Lower lobe of right lung (tissue), 2 donors: Measurements from ENCODE around the gene RBBP4. TPM values are rescaled to one million over a fixed set of nuclear protein-coding genes. Genes with fewer than 3 reads are reported as not detected.

Source experiments
- ATAC-seq, 2 donors: fragments of 200-7000 bp; cut with Tn5 transposase; one replicate each; pipeline ENCODE4 v1.9.1; 2020 to 2022; ENCODE audit warnings: mild to moderate bottlenecking in 2 of 2, moderate library complexity in 2 of 2
- DNase-seq: peaks from one replicate; pipeline ENCODE4 v3.0.0-alpha.2; 2020
- H3K27ac ChIP-seq: fragments of 200-600 bp; one replicate; pipeline ENCODE4 v1.8.0; 2022
- H3K27me3 ChIP-seq: fragments of 200-600 bp; one replicate; pipeline ENCODE4 v1.8.0; 2022; ENCODE audit warnings: low read depth
- H3K36me3 ChIP-seq: fragments of 200-600 bp; one replicate; pipeline ENCODE4 v1.8.0; 2022; ENCODE audit warnings: mild to moderate bottlenecking
- H3K4me1 ChIP-seq: fragments of 200-600 bp; one replicate; pipeline ENCODE4 v1.8.0; 2022
- H3K4me3 ChIP-seq: fragments of 200-600 bp; one replicate; pipeline ENCODE4 v1.8.0; 2022; ENCODE audit warnings: mild to moderate bottlenecking
- H3K9me3 ChIP-seq: fragments of 200-600 bp; one replicate; pipeline ENCODE4 v1.8.0; 2022
- CTCF ChIP-seq: fragments of 200-600 bp; IDR thresholded peaks from one replicate; pipeline ENCODE4 v1.8.0; 2022; ENCODE audit warnings: antibody characterized with exemption, mild to moderate bottlenecking
- intact Hi-C: fragments of 100-400 bp; cut with DNase I; formaldehyde crosslinking; loops from one replicate; pipeline ENCODE4 v1.11.0; 2022
- total RNA-seq: library from RNA; stranded (reverse); fragmentation: NEBNext Ultra II Directional; extraction: Animal tissue kit (Norgen Biotek cat#: 25700); gene quantifications from one replicate; pipeline ENCODE4 v1.2.1, GENCODE V29; 2021
- donor health status: DM: no; HTN: yes; CAD: no; lungs with severe emphysema.

The RBBP4 gene
- total RNA-seq, 1 donor from 2014 or later: 155 TPM

DNA sequence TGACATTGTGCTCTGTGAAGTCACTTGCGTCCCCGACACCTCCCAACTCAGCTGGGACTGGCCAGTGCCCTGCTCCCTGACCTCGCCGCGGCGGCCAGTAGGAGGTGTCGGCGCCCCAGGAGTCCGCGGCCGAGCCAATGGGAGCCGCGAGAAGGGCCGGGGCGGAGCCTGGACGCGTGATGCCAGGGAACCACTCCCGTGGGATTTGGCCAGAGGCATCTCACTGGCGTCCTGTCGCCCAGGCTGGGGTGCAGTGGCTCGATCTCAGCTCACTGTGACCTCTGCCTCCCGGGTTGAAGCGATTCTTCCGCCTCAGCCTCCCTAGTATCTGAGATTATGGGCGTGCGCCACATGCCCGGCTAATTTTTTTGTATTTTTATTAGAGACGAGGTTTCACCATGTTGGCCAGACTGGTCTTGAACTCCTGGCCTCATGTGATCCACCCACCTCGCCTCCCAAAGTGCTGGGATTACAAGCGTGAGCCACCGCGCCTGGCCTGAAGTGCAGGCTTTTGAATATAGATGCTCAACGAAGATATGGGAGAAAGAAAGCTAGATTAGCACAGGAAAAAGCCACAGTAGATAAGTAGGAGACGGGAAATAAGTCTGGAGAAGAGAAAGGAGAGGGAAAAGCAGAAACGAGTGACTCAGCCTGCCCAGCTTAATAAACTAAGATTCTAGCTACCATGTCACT lies 38.7 kb upstream of the RBBP4 start:
- peak; percentile 54 for TF ChIP-seq CTCF
- H3K27me3 ChIP-seq: no peaks in the 10 kb centered on the region
- H3K4me1 ChIP-seq: peaks cover 14% of the 10 kb centered on the region
- H3K27ac ChIP-seq: peak overlapping the region; percentile 49
- peak; percentile 94 for DNase-seq
- ATAC-seq: peak; percentile 100
- no peaks in the 10 kb centered on the region for H3K9me3 ChIP-seq
- no peaks in the 10 kb centered on the region for H3K36me3 ChIP-seq
- H3K4me3 ChIP-seq: peak overlapping the region; percentile 62
- intact Hi-C loops: no loop called here

DNA sequence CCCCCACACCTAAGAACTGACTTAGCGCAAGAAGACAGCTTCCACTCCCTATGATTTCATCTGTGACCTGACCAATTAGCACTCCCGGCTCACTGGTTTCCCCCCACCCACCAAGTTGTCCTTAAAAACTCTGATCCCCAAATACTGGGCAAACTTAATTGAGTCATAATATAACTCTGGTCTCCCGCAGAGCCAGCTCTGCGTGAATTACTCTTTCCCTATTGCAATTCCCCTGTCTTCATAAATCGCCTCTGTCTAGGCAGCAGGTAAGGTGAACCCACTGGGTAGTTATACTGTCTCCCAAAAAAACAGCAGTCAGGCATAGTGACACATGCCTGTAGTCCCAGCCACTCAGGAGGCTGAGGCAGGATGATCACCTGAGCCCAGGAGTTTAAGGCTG lies 37.5 kb upstream of the RBBP4 start:
- no peaks in the 10 kb centered on the region for H3K36me3 ChIP-seq
- no peaks in the 10 kb centered on the region for H3K27me3 ChIP-seq
- TF ChIP-seq CTCF: no peak
- peaks cover 14% of the 10 kb centered on the region for H3K4me1 ChIP-seq
- DNase-seq (no peak), ATAC-seq (no peak)
- H3K4me3 ChIP-seq: no peak overlapping the region
- intact Hi-C loops: no loop called here
- H3K9me3 ChIP-seq: no peaks in the 10 kb centered on the region
- H3K27ac ChIP-seq: no peak overlapping the region

DNA sequence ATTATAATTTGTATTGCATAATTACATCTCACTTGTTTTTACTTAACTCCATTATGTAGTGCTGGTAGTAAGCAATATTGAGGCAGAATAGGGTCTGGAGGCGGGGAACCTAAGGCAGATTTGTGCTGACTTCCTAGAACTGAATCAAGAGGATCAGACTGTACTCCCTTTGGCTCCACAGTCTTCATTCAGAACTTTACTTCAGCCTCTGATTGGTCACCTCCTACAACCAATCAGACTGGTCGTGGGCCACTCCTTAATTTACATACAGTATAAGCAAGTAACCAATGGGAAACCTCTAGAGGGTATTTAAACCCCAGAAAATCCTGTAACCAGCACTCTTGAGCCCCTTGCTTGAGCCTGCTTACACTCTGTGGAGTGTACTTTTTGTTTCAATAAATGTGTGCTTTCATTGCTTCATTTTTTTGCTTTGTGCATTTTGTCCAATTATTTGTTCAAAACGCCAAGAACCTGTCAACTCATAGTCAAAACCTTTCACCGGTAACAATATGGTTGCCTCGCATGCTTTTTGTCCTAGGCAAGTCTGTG lies 32.3 kb upstream of the RBBP4 start:
- Histone ChIP-seq H3K27ac (no peak overlapping the region), H3K27me3 (no peaks in the 10 kb centered on the region), H3K4me3 (no peak overlapping the region), H3K9me3 (no peaks in the 10 kb centered on the region), H3K4me1 (no peaks in the 10 kb centered on the region), H3K36me3 (peaks cover 17% of the 10 kb centered on the region)
- DNase-seq (no peak), ATAC-seq (no peak)
- TF ChIP-seq CTCF: no peak
- intact Hi-C loops: no loop called here

GRCh38 chr1:32619701-32620485 lies 31.1 kb upstream of the RBBP4 start:
- H3K27ac ChIP-seq: no peak overlapping the region
- H3K36me3 ChIP-seq: peaks cover 26% of the 10 kb centered on the region
- no peaks in the 10 kb centered on the region for H3K4me1 ChIP-seq
- no peaks in the 10 kb centered on the region for H3K27me3 ChIP-seq
- TF ChIP-seq CTCF: no peak
- H3K9me3 ChIP-seq: no peaks in the 10 kb centered on the region
- ATAC-seq (no peak), DNase-seq (no peak)
- intact Hi-C loops: no loop called here
- no peak overlapping the region for H3K4me3 ChIP-seq

DNA sequence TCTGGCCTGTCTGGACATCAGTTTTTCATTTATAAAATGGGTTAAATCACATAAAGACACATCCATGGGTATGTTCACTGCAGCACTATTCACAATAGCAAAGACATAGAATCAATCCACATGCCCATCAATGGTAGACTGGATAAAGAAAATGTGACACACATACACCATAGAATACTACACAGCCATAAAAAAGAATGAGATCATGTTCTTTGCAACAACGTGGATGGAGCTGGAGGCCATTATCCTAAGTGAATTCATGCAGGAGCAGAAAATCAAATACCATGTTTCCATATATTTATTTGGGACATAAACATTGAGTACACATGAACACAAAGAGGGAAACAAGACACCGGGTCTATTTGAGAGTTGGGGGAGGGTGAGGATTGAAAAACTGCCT lies 28.8 kb upstream of the RBBP4 start:
- Histone ChIP-seq H3K9me3 (no peaks in the 10 kb centered on the region), H3K27me3 (no peaks in the 10 kb centered on the region), H3K4me1 (no peaks in the 10 kb centered on the region), H3K27ac (no peak overlapping the region), H3K4me3 (no peak overlapping the region), H3K36me3 (peaks cover 40% of the 10 kb centered on the region)
- ATAC-seq: no peak
- intact Hi-C loops: no loop called here
- DNase-seq: no peak
- no peak for TF ChIP-seq CTCF
